H1 (cell line): ENCODE measurements around the gene TEX9. TPM values are rescaled to one million over a fixed set of nuclear protein-coding genes. Genes with fewer than 3 reads are reported as not detected.

Source experiments
- BRCA1 ChIP-seq: IDR thresholded peaks from 2 replicates; pipeline ENCODE4 v1.6.1; 2012; ENCODE audit warnings: low read depth, low read length, improper control_type of control experiment
- HDAC6 ChIP-seq: IDR thresholded peaks from one replicate; pipeline ENCODE4 v1.7.1; 2012; ENCODE audit warnings: low read depth, mild to moderate bottlenecking, inconsistent platforms, low read length, moderate library complexity
- NANOG ChIP-seq: IDR thresholded peaks from 2 replicates; pipeline ENCODE4 v1.6.1; 2011; ENCODE audit warnings: low read length, low read depth, mild to moderate bottlenecking, inconsistent platforms; ENCODE audit not compliant: insufficient read depth, poor library complexity, severe bottlenecking
- RBBP5 ChIP-seq: IDR thresholded peaks from 2 replicates; pipeline ENCODE4 v1.7.1; 2012; ENCODE audit warnings: low read depth, mild to moderate bottlenecking, inconsistent platforms, low read length, moderate library complexity, borderline replicate concordance
- polyA plus RNA-seq, 7 experiments: library from polyadenylated mRNA; depleted of rRNA in 3 of 7; stranded (reverse) in 5 of 7; unstranded in 2 of 7; fragments of >200 nt in 5 of 7; fragments of 200-250 nt in 2 of 7; gene quantifications; 1 replicate in 5 of 7; 2 replicates in 1 of 7; 4 replicates in 1 of 7; pipeline versions ENCODE4 v1.2.1 to v1.2.3, GENCODE V29; 2011 to 2013; ENCODE audit warnings: missing spikeins in 2 of 7, mixed read lengths in 2 of 7
- total RNA-seq: library from RNA; stranded (reverse); fragmentation: NEBNext Ultra II Directional; extraction: Animal tissue kit (Norgen Biotek cat#: 25700); gene quantifications from 2 replicates; pipeline ENCODE4 v1.2.1, GENCODE V29; 2021
- TF ChIP-seq, protein P1 (sequence below): IDR thresholded peaks from 2 replicates; pipeline ENCODE4 v1.6.1; 2012; ENCODE audit warnings: low read length, inconsistent platforms
- TF ChIP-seq, protein P2 (sequence below): fragments of 300-600 bp; sonication (generic); IDR thresholded peaks from 2 replicates; pipeline ENCODE4 v1.7.1; 2012; ENCODE audit warnings: low read length, moderate library complexity, mild to moderate bottlenecking, inconsistent platforms; ENCODE audit not compliant: insufficient replicate concordance

Gene TEX9
- total and polyA plus RNA-seq, 2 of the 8 experiments (the other 6 are each of a cell fraction or from before 2014, with no cell fraction given), result 3.4 to 12.3 TPM

DNA sequence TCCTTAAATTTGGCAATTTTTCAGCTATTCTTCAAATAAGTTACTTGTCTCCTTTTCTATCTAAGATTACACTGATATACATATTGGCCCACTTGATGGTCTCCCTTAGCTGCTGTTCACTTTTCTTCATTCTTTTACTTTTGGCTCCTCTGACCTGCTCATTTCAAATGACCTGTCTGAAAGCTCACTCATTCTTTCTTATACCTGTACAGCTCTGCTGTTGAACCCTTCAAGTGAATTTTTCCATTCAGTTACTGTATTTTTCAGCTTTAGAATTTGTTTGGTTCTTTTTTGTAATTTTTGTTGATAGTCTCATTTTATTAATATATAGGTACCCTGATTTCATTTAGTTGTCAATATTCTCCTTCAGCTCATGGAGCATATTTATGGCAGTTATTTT is 60.0 kb downstream of the TEX9 start (continued):
- TF ChIP-seq, protein P1, sequence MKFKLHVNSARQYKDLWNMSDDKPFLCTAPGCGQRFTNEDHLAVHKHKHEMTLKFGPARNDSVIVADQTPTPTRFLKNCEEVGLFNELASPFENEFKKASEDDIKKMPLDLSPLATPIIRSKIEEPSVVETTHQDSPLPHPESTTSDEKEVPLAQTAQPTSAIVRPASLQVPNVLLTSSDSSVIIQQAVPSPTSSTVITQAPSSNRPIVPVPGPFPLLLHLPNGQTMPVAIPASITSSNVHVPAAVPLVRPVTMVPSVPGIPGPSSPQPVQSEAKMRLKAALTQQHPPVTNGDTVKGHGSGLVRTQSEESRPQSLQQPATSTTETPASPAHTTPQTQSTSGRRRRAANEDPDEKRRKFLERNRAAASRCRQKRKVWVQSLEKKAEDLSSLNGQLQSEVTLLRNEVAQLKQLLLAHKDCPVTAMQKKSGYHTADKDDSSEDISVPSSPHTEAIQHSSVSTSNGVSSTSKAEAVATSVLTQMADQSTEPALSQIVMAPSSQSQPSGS, result no peak
- TF ChIP-seq, protein P2, sequence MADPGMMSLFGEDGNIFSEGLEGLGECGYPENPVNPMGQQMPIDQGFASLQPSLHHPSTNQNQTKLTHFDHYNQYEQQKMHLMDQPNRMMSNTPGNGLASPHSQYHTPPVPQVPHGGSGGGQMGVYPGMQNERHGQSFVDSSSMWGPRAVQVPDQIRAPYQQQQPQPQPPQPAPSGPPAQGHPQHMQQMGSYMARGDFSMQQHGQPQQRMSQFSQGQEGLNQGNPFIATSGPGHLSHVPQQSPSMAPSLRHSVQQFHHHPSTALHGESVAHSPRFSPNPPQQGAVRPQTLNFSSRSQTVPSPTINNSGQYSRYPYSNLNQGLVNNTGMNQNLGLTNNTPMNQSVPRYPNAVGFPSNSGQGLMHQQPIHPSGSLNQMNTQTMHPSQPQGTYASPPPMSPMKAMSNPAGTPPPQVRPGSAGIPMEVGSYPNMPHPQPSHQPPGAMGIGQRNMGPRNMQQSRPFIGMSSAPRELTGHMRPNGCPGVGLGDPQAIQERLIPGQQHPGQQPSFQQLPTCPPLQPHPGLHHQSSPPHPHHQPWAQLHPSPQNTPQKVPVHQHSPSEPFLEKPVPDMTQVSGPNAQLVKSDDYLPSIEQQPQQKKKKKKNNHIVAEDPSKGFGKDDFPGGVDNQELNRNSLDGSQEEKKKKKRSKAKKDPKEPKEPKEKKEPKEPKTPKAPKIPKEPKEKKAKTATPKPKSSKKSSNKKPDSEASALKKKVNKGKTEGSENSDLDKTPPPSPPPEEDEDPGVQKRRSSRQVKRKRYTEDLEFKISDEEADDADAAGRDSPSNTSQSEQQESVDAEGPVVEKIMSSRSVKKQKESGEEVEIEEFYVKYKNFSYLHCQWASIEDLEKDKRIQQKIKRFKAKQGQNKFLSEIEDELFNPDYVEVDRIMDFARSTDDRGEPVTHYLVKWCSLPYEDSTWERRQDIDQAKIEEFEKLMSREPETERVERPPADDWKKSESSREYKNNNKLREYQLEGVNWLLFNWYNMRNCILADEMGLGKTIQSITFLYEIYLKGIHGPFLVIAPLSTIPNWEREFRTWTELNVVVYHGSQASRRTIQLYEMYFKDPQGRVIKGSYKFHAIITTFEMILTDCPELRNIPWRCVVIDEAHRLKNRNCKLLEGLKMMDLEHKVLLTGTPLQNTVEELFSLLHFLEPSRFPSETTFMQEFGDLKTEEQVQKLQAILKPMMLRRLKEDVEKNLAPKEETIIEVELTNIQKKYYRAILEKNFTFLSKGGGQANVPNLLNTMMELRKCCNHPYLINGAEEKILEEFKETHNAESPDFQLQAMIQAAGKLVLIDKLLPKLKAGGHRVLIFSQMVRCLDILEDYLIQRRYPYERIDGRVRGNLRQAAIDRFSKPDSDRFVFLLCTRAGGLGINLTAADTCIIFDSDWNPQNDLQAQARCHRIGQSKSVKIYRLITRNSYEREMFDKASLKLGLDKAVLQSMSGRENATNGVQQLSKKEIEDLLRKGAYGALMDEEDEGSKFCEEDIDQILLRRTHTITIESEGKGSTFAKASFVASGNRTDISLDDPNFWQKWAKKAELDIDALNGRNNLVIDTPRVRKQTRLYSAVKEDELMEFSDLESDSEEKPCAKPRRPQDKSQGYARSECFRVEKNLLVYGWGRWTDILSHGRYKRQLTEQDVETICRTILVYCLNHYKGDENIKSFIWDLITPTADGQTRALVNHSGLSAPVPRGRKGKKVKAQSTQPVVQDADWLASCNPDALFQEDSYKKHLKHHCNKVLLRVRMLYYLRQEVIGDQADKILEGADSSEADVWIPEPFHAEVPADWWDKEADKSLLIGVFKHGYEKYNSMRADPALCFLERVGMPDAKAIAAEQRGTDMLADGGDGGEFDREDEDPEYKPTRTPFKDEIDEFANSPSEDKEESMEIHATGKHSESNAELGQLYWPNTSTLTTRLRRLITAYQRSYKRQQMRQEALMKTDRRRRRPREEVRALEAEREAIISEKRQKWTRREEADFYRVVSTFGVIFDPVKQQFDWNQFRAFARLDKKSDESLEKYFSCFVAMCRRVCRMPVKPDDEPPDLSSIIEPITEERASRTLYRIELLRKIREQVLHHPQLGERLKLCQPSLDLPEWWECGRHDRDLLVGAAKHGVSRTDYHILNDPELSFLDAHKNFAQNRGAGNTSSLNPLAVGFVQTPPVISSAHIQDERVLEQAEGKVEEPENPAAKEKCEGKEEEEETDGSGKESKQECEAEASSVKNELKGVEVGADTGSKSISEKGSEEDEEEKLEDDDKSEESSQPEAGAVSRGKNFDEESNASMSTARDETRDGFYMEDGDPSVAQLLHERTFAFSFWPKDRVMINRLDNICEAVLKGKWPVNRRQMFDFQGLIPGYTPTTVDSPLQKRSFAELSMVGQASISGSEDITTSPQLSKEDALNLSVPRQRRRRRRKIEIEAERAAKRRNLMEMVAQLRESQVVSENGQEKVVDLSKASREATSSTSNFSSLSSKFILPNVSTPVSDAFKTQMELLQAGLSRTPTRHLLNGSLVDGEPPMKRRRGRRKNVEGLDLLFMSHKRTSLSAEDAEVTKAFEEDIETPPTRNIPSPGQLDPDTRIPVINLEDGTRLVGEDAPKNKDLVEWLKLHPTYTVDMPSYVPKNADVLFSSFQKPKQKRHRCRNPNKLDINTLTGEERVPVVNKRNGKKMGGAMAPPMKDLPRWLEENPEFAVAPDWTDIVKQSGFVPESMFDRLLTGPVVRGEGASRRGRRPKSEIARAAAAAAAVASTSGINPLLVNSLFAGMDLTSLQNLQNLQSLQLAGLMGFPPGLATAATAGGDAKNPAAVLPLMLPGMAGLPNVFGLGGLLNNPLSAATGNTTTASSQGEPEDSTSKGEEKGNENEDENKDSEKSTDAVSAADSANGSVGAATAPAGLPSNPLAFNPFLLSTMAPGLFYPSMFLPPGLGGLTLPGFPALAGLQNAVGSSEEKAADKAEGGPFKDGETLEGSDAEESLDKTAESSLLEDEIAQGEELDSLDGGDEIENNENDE, result no peak
- TF ChIP-seq RBBP5 (no peak), BRCA1 (no peak), HDAC6 (no peak), NANOG (no peak)
